Smooth muscle cell of bladder (primary cell): ENCODE data around the gene CTSE. TPM values are rescaled to one million over a fixed set of nuclear protein-coding genes. Genes with fewer than 3 reads are reported as not detected.

Experiments used
- total RNA-seq: library from RNA; depleted of rRNA; stranded (reverse); fragments of >200 nt; gene quantifications from 2 replicates; pipeline ENCODE4 v1.2.3, GENCODE V29; 2014

The CTSE gene
- total RNA-seq: not detected in 2 replicates

GRCh38 chr1:206023695-206024094, at the start of gene CTSE:
TSS of gene CTSE (minus strand) at chr1:206023895. CDS start at chr1:206023791, 104 bp downstream.

GRCh38 chr1:206052919-206053610, 29.4 kb upstream of the CTSE start, which contains the start of gene RHEX:
TSS of gene RHEX (plus strand) at chr1:206053173. CDS start at chr1:206097829, 44,656 bp downstream.

GRCh38 chr1:206002871-206003801, 20.6 kb downstream of the CTSE start, which contains the start of gene RAB7B:
TSS of gene RAB7B (minus strand) at chr1:206003395. CDS start at chr1:205994135, 9,260 bp downstream.

Other genes with a start within 250 kb of the CTSE start
- gene RAB29, start 248.4 kb downstream of the CTSE start, total RNA-seq: 20.5 and 22.4 TPM in 2 replicates
- 12.2 and 14.2 TPM in 2 replicates for gene SLC41A1, start 210.7 kb downstream of the CTSE start, total RNA-seq
- not detected in 2 replicates for gene PM20D1, start 173.8 kb downstream of the CTSE start, total RNA-seq
- gene SLC26A9, start 80.4 kb downstream of the CTSE start, total RNA-seq: not detected in 2 replicates
- 6.4 and 7.0 TPM in 2 replicates for gene RAB7B, start 20.5 kb downstream of the CTSE start, total RNA-seq
- not detected in 2 replicates for gene RHEX, start 29.3 kb upstream of the CTSE start, total RNA-seq
- gene AVPR1B, start 93.5 kb upstream of the CTSE start, total RNA-seq: not detected in 2 replicates
- 3.5 and 4.1 TPM in 2 replicates for gene FAM72A, start 178.9 kb upstream of the CTSE start, total RNA-seq
- 35.0 and 41.0 TPM in 2 replicates for gene SRGAP2, start 179.6 kb upstream of the CTSE start, total RNA-seq